Fibroblast of mammary gland (primary cell): Measurements from ENCODE around the gene KLHL18.
"Not testable (repeated sequence)": the region's sequence is repeated elsewhere in the genome, so short reads cannot be mapped to it uniquely, and the experiment has no call there.

Experiments
- DNase-seq: peaks from one replicate; pipeline ENCODE4 v3.0.0-alpha.2; 2010; ENCODE audit warnings: low read depth
- H3K4me3 ChIP-seq: 2 replicates; pipeline ENCODE4 v1.5.1; 2011; ENCODE audit warnings: low read depth, mild to moderate bottlenecking, low read length, moderate library complexity; ENCODE audit not compliant: control insufficient read depth
- TF ChIP-seq, protein P1 (sequence below): conservative IDR thresholded peaks from 2 replicates; pipeline ENCODE4 v1.5.1; 2011; ENCODE audit warnings: low read depth, low read length, inconsistent platforms; ENCODE audit not compliant: control insufficient read depth, insufficient read depth

Gene KLHL18

DNA sequence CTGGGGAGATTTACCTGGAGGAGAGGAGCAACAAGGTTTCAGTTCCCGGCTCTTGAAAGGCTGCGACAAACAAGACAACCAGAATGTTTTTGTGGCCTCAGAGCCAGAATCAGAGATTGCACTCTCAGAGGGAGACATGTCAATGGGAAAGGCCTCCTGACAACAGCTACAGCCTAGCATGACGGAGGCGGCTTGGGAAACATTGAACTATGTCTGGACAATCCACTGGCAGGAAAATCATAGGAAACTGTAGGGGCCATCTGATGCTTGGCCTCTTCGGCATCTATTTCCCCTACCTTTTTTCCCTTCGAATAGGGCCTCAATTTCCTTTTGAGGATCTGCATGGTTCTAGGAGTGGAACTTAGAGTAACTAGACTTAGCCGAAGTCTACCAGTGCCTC lies 84.9 kb downstream of the KLHL18 start:
- TF ChIP-seq, protein P1, sequence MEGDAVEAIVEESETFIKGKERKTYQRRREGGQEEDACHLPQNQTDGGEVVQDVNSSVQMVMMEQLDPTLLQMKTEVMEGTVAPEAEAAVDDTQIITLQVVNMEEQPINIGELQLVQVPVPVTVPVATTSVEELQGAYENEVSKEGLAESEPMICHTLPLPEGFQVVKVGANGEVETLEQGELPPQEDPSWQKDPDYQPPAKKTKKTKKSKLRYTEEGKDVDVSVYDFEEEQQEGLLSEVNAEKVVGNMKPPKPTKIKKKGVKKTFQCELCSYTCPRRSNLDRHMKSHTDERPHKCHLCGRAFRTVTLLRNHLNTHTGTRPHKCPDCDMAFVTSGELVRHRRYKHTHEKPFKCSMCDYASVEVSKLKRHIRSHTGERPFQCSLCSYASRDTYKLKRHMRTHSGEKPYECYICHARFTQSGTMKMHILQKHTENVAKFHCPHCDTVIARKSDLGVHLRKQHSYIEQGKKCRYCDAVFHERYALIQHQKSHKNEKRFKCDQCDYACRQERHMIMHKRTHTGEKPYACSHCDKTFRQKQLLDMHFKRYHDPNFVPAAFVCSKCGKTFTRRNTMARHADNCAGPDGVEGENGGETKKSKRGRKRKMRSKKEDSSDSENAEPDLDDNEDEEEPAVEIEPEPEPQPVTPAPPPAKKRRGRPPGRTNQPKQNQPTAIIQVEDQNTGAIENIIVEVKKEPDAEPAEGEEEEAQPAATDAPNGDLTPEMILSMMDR, result no peak
- no peak overlapping the region for H3K4me3 ChIP-seq
- DNase-seq, result no peak

GRCh38 chr3:47370020-47370419 lies 87.3 kb downstream of the KLHL18 start:
- not testable (repeated sequence) for H3K4me3 ChIP-seq, DNase-seq

DNA sequence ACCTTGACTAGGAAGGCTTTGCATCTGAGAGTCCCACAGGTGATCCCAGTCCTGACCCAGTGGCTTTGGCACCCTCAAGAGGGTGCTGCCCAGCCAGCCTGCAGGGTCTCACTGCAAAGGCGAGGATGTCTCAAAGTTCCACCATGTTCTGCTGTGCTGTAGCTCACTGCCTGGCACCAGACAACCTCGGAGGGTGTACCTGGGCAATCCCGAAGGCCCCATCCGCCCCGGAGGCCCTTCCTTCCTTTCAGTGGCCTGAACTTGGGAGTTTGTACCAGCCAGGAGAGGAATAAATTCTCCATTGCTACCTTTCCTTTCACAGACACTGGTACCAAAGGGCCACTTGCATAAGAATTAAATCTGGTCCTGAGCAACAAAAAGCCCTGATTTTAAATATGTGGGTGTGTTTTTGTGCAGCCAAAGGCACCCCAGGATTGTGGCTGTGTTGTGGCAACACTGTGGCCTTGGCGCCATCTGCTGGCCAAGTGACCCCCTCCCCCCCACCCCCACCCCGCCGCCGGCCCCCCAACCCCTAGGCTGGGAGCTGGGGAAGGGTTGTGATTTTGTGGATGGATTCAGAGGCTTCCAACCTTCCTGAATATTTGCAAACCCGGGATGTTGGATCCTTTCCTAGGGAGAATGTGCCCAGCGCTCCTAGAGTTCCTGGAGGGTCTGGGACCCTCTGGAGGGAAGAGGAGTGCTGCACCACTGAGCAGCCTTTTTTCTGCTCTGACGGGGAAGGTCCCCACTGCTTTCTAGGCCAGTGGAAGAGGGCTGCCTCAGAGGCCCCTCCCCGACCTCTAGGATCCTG lies 88.3 kb downstream of the KLHL18 start:
- TF ChIP-seq, protein P1, result peak; percentile 31
- no peak overlapping the region for H3K4me3 ChIP-seq
- no peak for DNase-seq

- no peak for DNase-seq
- TF ChIP-seq, protein P1, result no peak
- H3K4me3 ChIP-seq, result no peak overlapping the region
Measured at GRCh38 chr3:47374587-47374986, 91.8 kb downstream of the KLHL18 start.

DNA sequence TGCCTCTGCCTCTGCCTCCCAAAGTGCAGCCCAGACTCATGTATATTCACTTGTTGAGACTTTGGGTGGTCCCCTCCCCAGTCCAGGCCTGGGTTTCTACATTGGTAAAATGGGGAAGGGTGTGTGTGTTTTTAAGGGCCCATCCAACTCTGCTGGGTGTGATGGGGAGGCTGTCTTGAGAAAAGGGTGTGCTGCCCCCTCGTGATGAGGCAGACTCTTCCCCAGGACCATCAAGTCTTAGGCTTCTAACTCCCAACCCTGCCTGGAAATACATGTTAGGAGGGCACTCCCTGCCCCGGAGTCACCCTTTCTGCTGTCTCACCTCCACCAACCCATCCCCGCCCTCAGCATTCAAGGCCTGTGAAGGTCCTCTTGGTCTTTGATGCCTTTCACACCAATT lies 93.6 kb downstream of the KLHL18 start:
- H3K4me3 ChIP-seq, result no peak overlapping the region
- TF ChIP-seq, protein P1, result no peak
- DNase-seq, result no peak

DNA sequence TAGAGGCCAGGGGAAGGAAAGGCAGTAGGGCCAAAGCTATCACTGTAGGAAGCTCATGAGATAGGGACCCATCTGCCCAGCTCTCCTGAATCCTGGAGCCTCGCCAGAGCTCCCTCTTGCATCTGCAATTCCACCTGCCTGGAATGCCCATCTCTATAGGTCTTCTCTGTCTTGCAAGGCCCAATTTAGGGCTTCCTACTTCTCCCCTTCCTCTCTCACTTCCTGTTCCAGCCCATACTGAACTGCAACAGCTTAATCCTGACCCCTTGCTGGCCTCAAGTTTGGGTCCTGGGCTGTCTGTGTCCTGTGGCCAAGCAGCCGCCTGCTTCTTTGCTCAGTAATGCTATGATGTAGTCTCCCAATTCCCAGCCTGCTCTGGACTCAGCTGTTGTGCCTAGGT lies 94.4 kb downstream of the KLHL18 start:
- no peak overlapping the region for H3K4me3 ChIP-seq
- TF ChIP-seq, protein P1, result no peak
- DNase-seq, result no peak

DNA sequence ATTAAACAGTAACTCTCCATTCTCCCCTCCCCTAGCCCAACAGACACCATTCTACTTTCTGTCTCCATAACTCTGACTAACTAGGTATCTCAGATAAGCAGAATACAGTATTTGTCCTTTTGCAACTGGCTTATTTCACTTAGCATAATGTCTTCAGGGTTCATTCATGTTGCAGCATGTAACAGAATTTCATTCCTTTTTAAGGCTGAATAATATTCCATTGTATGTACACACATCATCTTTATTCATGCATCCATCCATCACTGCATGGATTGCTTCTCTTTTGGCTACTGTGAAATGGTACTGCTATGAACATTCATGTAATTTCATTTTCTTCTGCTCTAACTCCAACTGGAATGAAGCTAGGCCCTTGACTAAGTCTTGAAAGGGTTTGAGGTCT lies 96.1 kb downstream of the KLHL18 start:
- DNase-seq, result no peak
- TF ChIP-seq, protein P1, result no peak
- H3K4me3 ChIP-seq, result no peak overlapping the region
